DMS53 treated with DMSO at 0.1 percent for 48 hours (cell line): ENCODE data around the gene GRAP2.
"Not testable (repeated sequence)": the region's sequence is repeated elsewhere in the genome, so short reads cannot be mapped to it uniquely, and the experiment has no call there.

Experiments
- DNase-seq: peaks from one replicate; lab custom pipeline; 2025; ENCODE audit not compliant: unreplicated experiment; lab: John Stamatoyannopoulos, UW

Gene GRAP2

DNA sequence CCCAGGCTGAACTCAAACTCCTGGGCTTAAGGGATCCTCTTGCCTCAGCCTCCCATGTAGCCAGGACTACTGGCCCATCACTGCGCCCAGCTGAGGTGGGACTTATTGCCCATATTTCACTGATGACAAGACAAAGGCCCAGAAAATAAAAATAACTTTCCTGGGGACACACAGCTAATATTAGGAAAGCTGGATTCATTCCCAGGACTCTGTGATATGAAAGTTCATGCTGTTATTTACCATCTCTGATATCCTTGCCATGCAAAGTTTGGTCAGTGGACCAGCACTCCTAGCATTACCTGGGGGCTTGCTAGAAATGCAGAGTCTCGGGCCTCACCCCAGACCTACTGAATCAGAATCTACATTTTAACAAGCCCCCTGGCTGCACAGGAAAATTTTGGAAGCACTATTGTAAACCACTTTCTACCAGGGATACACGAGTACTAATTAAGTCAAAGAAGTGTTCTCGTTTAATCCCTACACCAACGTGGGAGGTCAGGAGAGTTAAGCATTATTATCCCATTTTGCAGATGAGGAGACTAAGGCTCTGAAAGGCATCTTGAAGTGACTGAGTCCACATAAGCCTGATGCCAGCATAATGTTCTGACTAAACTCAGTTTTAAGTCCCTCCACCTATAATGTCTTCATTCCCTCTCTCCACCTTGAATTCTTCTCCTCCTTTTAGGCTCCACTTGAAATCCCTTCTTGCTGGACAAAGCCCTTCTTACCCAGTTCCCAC is 91.4 kb downstream of the GRAP2 start:
- no peak for DNase-seq

DNA sequence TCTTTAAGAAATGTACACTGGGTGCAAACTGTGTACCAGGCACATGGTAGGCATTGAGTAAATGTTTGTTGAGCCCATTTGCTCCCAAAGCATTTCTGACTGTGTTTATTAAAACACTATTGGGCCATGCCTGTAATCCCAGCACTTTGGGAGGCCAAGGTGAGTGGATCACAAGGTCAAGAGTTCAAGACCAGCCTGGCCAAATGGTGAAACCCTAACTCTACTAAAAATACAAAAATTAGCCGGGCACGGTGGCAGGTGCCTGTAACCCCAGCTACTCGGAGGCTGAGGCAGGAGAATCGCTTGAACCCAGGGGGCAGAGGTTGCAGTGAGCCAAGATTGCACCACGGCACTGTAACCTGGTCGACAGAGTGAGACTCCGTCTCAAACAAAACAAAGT is 92.0 kb downstream of the GRAP2 start:
- DNase-seq, result not testable (repeated sequence)

DNA sequence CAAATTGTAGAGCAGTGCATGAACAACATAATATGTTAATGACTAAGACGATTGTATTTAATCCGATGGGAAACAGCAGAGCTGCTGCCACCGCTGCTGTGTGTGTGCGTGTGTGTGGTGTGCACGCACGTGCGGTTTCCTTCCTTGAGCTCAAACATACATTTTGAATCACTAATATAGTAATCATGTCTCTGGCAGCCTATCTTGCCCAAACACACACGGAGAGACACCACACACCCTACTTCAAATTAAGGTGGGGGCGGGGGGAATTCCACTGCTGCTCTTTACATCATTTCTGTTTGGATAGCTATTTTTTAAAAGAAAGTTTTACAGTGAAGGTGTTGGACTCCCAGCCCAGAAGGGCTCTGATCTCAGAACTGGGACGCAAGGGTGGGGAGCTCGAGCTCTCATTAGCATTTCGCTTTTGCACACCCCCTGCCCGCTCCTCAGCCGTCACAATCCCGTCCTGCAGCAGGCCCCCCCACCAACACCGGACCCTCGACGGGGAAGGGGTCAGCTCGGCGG is 93.2 kb downstream of the GRAP2 start:
- DNase-seq, result no peak

DNA sequence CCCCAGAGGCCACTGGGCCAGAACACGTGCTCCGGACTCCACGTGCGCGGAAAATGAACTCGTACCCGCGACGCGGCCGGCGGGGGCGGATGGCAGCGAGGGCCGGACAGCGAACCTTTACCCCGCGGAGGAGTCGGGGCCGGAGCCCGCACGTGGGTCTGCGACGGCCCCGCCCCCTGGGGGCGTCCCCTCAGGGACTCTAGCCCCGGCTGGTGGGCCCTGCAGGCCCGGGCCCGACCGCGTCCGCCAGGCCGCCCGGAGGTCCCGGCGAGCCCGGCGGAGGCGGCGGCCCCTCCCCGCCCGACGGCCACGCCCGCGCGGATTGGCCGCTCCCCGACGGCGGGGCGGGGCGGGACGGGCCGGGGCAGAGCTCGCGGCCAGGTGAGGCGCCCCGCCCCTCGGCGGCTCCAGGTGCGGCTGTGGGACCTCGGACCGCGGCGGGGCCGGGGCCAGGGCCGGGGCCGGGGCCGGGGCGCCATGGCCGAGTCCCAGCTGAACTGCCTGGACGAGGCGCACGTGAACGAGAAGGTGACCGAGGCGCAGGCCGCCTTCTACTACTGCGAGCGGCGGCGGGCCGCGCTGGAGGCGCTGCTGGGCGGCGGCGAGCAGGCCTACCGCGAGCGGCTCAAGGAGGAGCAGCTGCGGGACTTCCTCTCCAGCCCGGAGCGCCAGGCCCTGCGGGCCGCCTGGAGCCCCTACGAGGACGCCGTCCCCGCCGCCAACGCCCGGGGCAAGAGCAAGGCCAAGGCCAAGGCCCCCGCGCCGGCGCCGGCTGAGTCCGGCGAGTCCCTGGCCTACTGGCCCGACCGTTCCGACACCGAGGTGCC is 93.9 kb downstream of the GRAP2 start, which contains the start of gene FAM83F:
Gene FAM83F, plus strand, starts transcription at position 389 of the 827 bp plus-strand sequence. Its CDS starts 89 bp downstream, at position 478.
- peak; percentile 55 for DNase-seq

DNA sequence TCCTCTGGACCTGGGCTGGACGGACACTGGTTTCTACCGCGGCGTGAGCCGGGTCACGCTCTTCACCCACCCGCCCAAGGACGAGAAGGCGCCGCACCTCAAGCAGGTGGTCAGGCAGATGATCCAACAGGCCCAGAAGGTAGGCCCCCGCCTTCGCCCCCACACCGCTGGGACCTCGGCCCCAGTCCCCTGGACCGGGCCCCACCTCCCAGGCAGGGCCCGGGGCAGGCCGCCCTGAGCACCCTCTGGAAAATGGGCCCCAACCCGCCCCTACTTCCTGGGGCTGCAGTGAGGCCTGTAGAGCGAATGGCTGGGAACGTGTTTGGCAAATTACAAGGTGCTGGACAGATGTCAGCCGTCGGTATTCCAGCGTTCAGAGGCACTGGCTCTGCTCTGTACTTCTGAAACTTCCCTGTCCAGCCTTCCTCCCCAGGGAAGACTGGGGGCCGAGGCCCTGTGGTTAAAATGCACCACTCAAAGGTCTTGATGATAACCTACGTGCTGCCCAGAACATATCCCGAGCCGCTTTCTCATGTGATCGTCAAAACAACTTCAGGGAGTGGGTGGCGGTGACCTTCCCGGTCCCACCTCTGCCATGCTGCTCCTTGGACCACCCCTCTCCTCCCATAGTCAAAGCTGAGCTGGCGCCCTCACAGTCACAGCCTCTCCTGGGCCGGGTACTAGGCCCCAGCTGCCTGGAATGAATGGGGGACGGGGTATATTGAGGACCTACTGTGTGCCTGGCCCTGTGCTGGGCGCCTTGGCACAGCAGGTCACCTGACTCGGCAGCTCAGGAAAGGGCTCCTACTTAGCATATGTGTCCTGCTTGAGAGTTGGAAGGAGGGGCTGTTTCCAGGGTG is 94.7 kb downstream of the GRAP2 start:
- DNase-seq, result no peak

DNA sequence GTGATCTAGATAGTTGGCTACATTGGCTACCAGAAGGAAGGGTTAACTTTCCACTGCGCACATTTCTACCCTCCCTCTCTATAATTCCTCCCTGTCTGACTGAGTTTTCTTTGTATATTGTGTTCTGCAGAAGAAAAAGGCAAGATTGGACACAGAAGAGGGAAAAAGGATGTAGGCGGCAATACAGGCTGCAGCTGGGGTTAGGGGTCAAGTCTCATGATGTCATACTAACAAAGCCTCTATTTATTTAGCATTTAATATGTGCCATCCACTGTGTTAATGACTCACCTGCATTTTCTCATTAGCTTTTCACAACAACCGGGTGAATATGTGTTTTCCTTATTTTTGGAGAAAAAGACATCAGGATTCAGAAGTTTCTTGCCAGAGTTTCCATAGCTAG is 95.8 kb downstream of the GRAP2 start:
- DNase-seq, result peak; percentile 26

DNA sequence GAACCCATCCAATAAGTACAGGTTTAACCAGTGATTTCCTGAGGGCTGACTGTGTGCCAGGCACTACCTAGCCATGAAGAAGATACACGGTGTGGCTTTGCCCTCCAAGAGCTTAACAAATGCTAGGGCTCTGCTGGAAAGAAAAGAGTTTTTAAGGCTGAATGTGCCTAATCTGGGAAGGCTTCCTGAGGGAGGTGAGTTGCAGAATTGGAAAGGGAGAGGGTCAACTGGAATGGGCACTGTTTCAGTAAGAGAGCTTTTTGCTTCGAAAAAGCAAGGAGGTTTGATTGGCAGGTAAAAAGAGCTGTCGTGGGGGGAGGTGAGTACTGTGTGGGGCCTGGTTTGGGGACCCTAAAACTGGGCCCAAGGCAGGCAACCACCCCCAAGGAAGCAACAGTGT is 96.5 kb downstream of the GRAP2 start:
- DNase-seq, result no peak

DNA sequence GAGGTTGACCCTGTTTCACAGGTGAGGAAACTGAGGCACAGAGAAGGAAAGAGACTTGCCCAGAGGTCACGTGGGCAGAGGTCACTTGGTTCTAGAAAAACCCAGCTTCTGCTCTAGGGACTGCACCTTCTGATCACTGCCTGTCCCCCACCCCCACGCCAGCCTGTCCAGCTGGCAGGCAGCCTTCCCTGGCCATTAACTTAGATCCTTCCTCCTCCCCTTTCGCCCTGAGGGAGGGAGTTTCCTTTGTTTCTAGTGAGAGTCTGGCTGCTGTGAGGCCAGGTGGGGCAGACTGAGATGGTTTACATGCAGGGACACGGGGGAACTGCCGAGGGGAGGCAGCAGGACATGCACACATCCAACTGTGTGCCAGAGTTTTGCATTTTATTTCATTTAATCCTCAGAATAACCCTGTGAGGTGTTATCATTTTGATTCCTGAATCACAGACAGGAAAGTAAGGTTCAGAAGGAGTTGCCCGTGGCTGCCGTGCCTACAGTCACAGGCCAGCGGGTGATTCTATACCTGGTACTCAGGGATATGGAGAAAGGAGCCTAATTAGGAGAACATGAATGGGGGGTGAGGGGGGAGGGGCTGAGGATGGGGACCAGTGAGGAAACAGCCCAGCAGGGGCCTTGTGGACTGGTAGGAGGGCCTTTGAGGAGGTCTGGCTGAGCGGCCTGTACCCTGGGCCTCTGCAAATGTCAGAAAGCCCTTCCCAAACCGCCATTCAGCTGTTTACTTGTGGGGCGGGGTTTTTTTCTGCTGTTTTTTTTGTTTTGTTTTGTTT is 97.2 kb downstream of the GRAP2 start:
- peak; percentile 45 for DNase-seq

DNA sequence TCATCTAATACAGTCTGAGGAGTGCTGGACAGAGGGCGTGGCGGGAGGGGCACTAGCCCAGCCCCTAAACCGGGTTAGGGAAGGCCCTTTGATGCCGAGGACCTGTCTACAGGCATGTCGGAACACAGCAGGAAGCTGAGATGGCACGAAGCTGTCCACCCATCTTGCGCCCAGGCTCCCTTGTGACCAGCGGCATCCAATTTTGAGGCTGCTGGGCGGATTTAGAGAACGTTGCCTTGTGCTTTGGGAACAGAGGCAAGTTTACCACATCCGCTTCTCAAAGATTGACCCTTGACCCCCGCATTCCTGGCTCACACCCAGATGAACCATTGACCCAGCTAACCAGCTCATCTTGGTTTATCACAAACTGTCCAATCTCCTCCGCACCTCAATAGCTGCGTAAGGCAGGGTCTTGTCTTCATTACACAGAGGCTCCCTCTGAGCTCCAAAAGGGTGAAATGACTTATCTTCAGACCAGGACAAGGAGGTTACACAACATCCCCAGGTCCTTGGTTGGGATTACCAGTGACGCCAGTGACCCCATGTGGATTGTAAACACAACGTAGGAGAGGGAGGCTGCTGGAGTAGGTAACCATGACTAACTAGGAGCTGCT is 98.4 kb downstream of the GRAP2 start:
- DNase-seq, result no peak

DNA sequence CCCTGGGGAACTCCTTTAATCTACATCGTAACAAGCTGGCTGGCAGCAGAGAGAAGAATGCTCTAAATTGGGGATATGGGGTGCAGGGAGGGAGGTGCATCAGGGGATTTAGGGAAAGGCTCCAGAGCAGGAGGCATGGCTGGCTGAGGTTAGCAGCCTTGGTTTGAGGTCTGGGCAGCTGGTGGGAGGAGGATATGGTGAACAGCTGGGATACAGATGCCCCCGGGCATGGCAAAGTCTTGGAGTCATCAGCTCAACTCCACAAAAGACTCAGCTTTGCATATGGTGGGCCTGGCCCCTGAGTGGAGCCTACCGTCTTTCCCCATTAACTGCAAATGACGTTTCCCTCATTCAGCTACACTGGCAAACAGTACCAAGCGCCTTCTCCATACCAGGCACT is 99.3 kb downstream of the GRAP2 start:
- no peak for DNase-seq

DNA sequence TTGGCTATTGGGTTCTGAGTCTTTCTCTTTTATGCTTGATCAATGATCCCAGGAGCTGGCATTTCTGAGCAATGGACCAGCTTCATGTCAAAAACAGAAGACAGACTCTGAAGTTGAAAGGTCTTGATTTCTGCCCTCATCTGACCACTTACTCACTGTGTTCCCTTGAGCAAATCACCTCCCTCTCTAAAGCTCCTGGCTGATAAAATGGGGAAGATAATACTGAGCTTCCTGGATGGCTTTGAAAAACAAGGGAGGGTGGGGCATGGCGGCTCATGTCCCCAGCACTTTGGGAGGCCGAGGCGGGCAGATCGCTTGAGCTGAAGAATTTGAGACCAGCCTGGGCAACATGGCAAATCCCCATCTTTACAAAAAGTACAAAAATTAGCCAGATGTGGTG is 100.2 kb downstream of the GRAP2 start:
- no peak for DNase-seq

DNA sequence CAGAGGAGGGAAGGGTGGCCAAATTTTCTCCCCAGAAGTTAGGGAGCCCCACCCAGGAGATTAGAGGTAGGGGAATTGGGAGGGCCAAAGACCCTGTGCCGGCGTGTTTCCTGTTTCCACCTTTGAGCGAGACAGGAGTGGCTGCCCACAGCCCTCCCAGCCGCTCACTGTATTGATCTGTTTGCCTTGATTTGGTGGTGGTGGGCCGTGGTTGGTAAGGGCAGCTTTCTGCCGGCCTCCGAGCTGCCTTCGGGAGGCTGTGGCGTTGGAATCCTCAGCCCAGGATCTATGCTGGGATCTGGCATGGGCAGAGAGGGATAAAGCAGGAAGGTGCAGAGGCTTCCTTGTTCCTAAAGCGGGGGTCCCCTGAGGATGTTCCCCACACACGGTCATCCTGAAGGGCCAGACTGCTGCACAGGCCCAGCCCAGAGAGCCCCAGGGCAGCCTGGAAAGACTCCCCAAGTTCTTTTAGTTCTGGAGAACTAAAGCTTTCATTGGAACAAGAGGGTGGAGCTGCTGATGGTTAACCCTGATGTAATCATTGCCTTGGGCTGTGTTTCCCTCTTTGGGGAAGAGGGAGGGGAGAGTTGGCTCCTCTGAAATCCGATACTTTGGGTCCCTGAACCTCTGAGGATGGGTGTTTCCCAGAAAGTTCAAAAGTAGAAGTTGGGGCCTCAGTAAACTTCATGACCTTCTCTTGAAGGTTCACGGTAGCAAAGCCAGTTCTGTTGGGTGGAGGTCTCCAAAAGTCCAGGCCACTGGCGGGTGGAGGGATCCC is 101.1 kb downstream of the GRAP2 start:
- no peak for DNase-seq

DNA sequence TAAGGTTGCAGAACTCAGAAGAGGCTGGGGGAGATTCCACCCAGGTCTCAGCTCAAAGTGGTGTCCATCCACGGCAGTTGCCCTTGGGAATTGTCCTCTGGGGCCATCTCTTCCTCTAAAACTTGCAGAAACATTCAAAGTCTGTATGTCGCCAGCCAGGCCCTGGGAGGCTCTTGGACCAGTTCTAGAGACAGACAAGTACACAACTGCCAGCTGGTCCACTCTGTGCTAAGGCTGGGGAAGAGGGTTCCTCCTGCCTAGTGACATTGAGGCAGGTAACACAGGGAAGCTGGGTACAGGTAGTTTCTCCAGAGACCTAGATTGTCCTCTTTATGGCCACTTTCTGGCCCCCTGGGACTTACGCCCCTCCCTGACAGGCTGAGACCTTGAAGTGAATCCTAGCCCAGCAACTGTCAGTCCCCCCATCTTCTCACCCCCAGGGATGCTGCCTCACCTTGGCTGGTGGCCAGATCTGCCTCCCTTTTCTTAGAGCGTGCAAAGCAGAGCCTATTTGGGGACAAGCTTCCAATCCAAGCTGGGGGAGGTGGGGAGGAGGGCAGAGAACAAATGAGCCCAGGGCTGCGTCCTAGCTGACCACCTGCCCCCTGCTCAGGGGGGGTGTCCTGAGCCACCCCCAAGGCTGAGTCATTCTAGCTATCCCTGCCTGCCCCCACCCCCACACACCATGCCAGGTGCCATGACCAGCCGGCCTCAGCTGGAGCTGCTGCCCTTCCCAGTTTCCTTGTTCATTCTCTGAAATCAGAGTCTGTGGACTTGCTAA is 102.2 kb downstream of the GRAP2 start:
- no peak for DNase-seq

DNA sequence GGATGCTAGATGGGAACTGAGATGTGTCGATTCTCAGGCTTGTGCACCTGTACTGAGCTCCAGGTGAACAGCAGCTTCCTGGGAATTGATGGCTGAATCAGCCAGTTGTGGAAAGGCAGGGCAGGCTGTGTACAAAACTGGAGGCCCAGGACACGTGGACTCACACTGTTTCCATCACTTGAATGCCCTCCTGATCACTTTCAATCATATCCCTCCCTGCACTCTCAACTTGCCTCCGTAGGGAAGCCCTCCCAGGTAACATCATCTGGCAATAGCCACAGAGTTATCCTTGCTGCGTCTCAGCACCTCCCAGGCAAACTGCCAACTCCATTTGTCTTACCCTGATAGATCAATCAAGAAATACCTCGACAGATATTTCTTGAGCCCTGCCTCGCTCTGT is 104.0 kb downstream of the GRAP2 start:
- no peak for DNase-seq

DNA sequence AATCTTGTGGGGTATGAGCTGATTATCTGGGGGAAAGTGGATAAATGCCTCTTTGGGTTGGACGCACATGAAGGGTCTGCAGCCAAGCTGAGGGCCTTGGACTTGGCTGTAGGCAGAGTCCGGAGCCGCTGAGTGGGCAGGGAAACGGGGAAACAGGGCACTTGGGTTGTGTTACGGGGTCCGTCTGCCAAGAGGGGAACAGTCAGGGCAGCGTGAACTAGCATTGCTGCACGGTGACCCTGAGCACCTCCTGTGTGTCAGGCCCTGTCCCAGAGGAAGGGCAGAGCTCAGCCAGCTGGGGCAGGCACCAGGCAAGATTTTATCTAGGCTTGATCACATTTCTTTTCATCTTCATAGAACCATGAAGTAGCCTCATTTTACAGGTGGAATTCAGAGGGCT is 105.8 kb downstream of the GRAP2 start:
- no peak for DNase-seq

DNA sequence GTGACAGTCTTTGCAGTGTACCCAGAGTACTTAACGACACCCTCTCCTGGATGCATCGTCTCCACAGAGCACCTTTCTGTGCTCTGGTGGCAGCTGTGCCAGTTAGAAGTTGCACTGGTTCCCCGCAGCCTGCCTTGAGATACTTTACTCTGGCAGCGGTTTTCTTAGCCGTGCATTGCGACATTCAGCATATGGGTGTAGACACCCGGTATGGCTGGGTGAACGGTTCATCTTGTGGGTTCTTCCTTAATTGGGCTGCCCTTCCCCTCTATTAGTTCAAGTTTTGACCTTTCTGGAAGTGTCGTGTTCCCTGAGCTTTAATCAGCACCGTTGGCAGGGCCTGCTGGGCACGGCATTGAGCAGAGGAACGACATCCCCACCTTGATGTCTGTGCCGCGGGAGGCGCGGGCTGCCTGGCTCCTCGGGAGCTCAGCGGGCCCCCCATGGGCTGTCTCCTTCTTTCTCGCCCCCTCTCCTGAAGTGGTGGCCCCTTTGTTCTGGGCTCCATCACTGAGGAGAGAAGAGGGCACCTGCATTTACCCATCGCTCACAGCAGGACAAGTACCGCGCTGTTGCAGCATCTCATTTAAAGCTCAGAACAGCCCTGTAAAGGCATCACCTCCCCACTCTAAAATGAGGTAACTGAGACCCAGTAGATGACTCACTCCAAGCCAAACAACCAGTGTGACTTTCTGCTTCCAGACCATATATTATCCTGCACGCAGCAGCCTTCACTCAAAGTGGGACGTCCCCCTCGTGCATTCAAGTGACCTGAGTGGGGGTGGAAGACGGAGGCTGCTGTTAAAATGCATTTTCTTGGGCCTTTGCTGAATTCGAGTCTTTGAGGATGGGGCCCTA is 107.2 kb downstream of the GRAP2 start:
- no peak for DNase-seq

DNA sequence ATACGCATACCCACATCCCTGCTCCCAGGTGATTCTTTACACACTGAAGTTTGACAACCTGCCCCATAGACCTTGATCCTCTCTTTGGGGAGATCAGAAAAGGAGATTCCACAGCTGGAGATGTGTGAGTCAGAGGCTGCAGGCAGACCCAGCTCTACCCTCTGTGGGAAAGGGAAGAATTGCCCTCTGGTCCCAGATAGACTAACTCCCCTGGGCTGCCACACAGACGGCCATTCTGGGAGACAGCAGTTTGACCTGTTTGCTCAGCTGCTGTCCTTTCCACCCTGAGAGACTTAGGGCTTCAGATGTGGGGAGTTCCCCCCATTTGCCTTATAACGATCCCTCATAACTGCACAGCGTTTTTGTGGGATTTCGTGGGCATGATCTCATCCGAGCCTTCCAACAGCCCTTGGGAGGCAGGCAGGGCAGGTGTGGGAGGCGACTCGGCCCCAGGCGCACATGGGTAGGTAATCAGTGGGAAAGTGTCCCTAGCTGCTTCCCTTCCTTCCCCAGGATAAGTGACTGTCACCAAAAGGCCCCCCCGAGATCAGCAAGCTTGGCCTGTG is 107.9 kb downstream of the GRAP2 start:
- DNase-seq, result no peak
